AG09309 (cell line): ENCODE data around the gene ANKRD44.

Experiments
- DNase-seq: peaks from one replicate; pipeline ENCODE4 v3.0.0-alpha.2; 2010; ENCODE audit warnings: low read depth
- H3K4me3 ChIP-seq: 2 replicates; pipeline ENCODE4 v1.5.1; 2011; ENCODE audit warnings: mild to moderate bottlenecking, low read depth, low read length, moderate library complexity; ENCODE audit not compliant: control insufficient read depth
- TF ChIP-seq, protein P1 (sequence below): IDR thresholded peaks from 2 replicates; pipeline ENCODE4 v1.5.1; 2011; ENCODE audit warnings: mild to moderate bottlenecking, low read depth, low read length, inconsistent platforms; ENCODE audit not compliant: insufficient read depth, control insufficient read depth; ENCODE audit errors: missing control alignments

ANKRD44 gene

DNA sequence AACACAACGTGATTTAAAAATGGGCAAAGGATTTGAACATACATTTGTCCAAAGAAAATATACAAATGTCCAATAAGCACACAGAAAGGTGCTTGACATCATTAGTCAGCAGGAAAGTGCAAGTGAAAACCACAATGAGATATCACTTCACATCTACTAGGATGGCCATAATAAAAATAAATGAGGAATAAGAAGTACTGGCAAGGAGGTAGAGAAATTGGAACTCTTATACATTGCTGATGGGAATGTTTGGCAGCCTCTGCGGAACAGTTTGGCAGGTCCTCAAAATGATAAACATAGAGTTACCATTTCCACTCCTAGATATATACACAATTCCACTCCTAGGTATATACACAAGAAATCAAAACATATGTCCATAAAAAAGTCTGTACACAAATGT lies 333.1 kb downstream of the ANKRD44 start:
- no peak for DNase-seq
- TF ChIP-seq, protein P1, sequence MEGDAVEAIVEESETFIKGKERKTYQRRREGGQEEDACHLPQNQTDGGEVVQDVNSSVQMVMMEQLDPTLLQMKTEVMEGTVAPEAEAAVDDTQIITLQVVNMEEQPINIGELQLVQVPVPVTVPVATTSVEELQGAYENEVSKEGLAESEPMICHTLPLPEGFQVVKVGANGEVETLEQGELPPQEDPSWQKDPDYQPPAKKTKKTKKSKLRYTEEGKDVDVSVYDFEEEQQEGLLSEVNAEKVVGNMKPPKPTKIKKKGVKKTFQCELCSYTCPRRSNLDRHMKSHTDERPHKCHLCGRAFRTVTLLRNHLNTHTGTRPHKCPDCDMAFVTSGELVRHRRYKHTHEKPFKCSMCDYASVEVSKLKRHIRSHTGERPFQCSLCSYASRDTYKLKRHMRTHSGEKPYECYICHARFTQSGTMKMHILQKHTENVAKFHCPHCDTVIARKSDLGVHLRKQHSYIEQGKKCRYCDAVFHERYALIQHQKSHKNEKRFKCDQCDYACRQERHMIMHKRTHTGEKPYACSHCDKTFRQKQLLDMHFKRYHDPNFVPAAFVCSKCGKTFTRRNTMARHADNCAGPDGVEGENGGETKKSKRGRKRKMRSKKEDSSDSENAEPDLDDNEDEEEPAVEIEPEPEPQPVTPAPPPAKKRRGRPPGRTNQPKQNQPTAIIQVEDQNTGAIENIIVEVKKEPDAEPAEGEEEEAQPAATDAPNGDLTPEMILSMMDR, result no peak
- no peak overlapping the region for H3K4me3 ChIP-seq

DNA sequence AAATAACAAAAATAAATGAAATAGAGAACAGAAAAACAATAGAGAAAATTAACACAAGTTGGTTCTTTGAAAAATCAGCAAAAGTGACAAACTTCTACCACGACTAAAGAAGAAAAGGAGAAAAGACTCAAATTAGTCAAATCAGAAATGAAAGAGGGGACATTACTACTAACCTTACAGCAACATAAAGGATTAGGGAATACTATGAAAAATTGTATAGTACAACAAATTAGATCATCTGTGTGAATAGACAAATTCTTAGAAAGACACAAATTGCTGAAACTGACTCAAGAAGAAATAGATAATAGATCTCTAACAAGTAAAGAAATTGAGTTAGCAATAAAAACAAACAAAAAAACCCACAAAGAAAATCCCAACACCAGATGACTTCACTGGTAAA lies 335.6 kb downstream of the ANKRD44 start:
- TF ChIP-seq, protein P1, result no peak
- DNase-seq, result no peak
- no peak overlapping the region for H3K4me3 ChIP-seq

- DNase-seq, result no peak
- TF ChIP-seq, protein P1, result no peak
- no peak overlapping the region for H3K4me3 ChIP-seq
Measured at GRCh38 chr2:196971574-196972279, 338.9 kb downstream of the ANKRD44 start.

GRCh38 chr2:196970099-196970498 lies 340.5 kb downstream of the ANKRD44 start:
- H3K4me3 ChIP-seq, result no peak overlapping the region
- no peak for DNase-seq
- TF ChIP-seq, protein P1, result no peak

- no peak for DNase-seq
- H3K4me3 ChIP-seq, result no peak overlapping the region
Measured at GRCh38 chr2:196968516-196968915, 342.1 kb downstream of the ANKRD44 start.

GRCh38 chr2:196967775-196968174 lies 342.8 kb downstream of the ANKRD44 start:
- TF ChIP-seq, protein P1, result no peak
- no peak for DNase-seq
- H3K4me3 ChIP-seq, result no peak overlapping the region

More at GRCh38 chr2:196968516-196968915, 342.1 kb downstream of the ANKRD44 start:
- TF ChIP-seq, protein P1, result no peak
